Hepatocyte (in vitro differentiated cells): ENCODE data around the gene NPAS2. TPM values are rescaled to one million over a fixed set of nuclear protein-coding genes. Genes with fewer than 3 reads are reported as not detected.

Experiments
- DNase-seq: peaks from one replicate; pipeline ENCODE4 v3.0.0-alpha.2; 2016; ENCODE audit warnings: low spot score
- H2AFZ ChIP-seq: fragments of 200-600 bp; sonication (generic); 2 replicates; pipeline ENCODE4 v1.6.0; 2016; ENCODE audit warnings: antibody characterized with exemption, mild to moderate bottlenecking
- H3K27ac ChIP-seq: fragments of 200-600 bp; sonication (generic); 2 replicates; pipeline ENCODE4 v1.5.1; 2016; ENCODE audit warnings: mild to moderate bottlenecking
- H3K27me3 ChIP-seq: fragments of 200-600 bp; sonication (generic); 2 replicates; pipeline ENCODE4 v1.6.1; 2016
- H3K36me3 ChIP-seq: fragments of 200-600 bp; sonication (generic); replicated peaks from 2 replicates; pipeline ENCODE4 v1.5.1; 2016; ENCODE audit warnings: low read depth; ENCODE audit not compliant: insufficient read depth
- H3K4me1 ChIP-seq: fragments of 200-600 bp; sonication (generic); 2 replicates; pipeline ENCODE4 v1.5.1; 2016; ENCODE audit warnings: mild to moderate bottlenecking, moderate library complexity; ENCODE audit not compliant: insufficient read depth
- H3K4me2 ChIP-seq: fragments of 200-600 bp; sonication (generic); 2 replicates; pipeline ENCODE4 v1.6.0; 2016
- H3K4me3 ChIP-seq: fragments of 200-600 bp; sonication (generic); 2 replicates; pipeline ENCODE4 v1.5.1; 2016; ENCODE audit warnings: mild to moderate bottlenecking
- H3K79me2 ChIP-seq: fragments of 200-600 bp; sonication (generic); 2 replicates; pipeline ENCODE4 v1.6.0; 2017; ENCODE audit warnings: mild to moderate bottlenecking
- H3K9me2 ChIP-seq: fragments of 200-600 bp; sonication (generic); replicated peaks from 2 replicates; pipeline ENCODE4 v1.6.0; 2017; ENCODE audit warnings: mild to moderate bottlenecking; ENCODE audit not compliant: insufficient read depth
- H3K9me3 ChIP-seq: fragments of 200-600 bp; sonication (generic); 2 replicates; pipeline ENCODE4 v1.5.1; 2016; ENCODE audit warnings: low read depth, mild to moderate bottlenecking
- H4K20me1 ChIP-seq: fragments of 200-600 bp; sonication (generic); 2 replicates; pipeline ENCODE4 v1.6.0; 2016; ENCODE audit warnings: mild to moderate bottlenecking; ENCODE audit not compliant: insufficient read depth, poor library complexity, severe bottlenecking
- EZH2 ChIP-seq: fragments of 200-600 bp; sonication (generic); IDR thresholded peaks from 2 replicates; pipeline ENCODE4 v1.6.1; 2016; ENCODE audit warnings: antibody characterized with exemption, mild to moderate bottlenecking, borderline replicate concordance
- EZH2phosphoT487 ChIP-seq: fragments of 200-600 bp; sonication (generic); IDR thresholded peaks from one replicate; pipeline ENCODE4 v1.6.1; 2018; ENCODE audit warnings: antibody characterized with exemption, mild to moderate bottlenecking, low read depth, moderate library complexity; ENCODE audit not compliant: unreplicated experiment, severe bottlenecking
- WGBS: methylation state at CpG from one replicate; pipeline ENCODE4 v1.1.6; 2016; ENCODE audit warnings: low lambda C conversion rate; ENCODE audit errors: missing lambda C conversion rate; 5-methylcytosine and 5-hydroxymethylcytosine counted together
- polyA plus RNA-seq: library from polyadenylated mRNA; unstranded; fragments of >200 nt; fragmentation: Nextera tagmentation; extraction: Ambion mirVana; gene quantifications from 2 replicates; pipeline ENCODE4 v1.2.1, GENCODE V29; 2016
- total RNA-seq: library from RNA; depleted of rRNA; stranded (reverse); fragments of >200 nt; gene quantifications from 2 replicates; pipeline ENCODE4 v1.2.3, GENCODE V29; 2014
- TF ChIP-seq, protein P1 (sequence below): fragments of 200-600 bp; sonication (generic); IDR thresholded peaks from 2 replicates; pipeline ENCODE4 v1.5.1; 2016; ENCODE audit warnings: antibody characterized with exemption, mild to moderate bottlenecking; ENCODE audit not compliant: poor library complexity

Gene NPAS2
- total and polyA plus RNA-seq, 2 experiments from 2014 or later = 7.7 to 16.8 TPM

DNA sequence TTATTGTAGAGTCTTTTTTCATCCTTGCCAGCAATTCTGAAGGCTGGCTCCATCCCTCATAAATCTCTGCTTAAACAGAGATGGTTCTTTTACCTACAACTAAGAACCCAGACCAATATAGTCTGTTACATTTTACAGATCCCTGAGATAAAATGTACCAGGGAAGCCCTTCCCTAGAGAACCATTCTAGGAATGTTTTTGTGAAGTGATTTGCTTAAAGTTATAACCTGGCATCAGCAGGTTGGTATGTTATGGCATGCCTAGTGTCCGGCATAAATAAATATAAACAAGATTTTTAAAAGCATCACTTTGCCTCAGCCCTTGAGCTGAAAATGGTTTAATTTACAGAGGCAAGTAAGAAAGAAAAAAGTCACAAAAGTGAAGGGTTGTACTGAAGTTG is 18.5 kb upstream of the NPAS2 start:
- Histone ChIP-seq H3K4me3 (no peak overlapping the region), H3K9me2 (no peaks in the 10 kb centered on the region), H3K9me3 (no peaks in the 10 kb centered on the region), H3K4me2 (peak overlapping the region; percentile 34), H3K27ac (peak overlapping the region; percentile 30), H2AFZ (no peak overlapping the region), H3K4me1 (peaks cover 15% of the 10 kb centered on the region), H3K27me3 (no peaks in the 10 kb centered on the region), H3K36me3 (no peaks in the 10 kb centered on the region), H4K20me1 (no peaks in the 10 kb centered on the region), H3K79me2 (no peaks in the 10 kb centered on the region)
- TF ChIP-seq, protein P1, sequence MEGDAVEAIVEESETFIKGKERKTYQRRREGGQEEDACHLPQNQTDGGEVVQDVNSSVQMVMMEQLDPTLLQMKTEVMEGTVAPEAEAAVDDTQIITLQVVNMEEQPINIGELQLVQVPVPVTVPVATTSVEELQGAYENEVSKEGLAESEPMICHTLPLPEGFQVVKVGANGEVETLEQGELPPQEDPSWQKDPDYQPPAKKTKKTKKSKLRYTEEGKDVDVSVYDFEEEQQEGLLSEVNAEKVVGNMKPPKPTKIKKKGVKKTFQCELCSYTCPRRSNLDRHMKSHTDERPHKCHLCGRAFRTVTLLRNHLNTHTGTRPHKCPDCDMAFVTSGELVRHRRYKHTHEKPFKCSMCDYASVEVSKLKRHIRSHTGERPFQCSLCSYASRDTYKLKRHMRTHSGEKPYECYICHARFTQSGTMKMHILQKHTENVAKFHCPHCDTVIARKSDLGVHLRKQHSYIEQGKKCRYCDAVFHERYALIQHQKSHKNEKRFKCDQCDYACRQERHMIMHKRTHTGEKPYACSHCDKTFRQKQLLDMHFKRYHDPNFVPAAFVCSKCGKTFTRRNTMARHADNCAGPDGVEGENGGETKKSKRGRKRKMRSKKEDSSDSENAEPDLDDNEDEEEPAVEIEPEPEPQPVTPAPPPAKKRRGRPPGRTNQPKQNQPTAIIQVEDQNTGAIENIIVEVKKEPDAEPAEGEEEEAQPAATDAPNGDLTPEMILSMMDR = no peak
- TF ChIP-seq EZH2phosphoT487 (no peak), EZH2 (no peak)
- DNase-seq = no peak
- 54% methylated on average over 1 of the region's 1 CpG for WGBS

DNA sequence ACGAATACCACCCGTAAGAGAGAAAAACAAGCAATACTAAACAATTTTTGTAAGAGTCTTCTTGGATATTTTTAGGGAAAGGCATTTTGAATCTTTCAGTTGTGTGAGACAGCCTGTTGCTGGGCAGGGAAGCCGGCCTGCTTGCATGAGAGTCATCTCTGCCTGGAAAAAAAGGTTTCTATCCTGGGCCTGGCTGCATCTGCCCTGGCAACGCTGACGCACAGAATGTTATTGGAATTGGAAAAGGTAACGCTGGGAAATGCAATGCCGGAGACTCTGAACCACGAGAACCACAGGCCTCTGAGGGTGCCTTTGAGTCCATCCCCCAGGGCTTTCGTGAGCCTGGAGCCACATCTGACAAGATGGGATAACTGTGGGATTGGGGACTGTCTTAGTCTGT is 17.9 kb upstream of the NPAS2 start:
- H3K27me3 ChIP-seq = no peaks in the 10 kb centered on the region
- H3K4me2 ChIP-seq = no peak overlapping the region
- no peaks in the 10 kb centered on the region for H3K79me2 ChIP-seq
- 88% methylated on average over 9 of the region's 9 CpGs for WGBS
- TF ChIP-seq, protein P1 = no peak
- TF ChIP-seq EZH2phosphoT487 (no peak), EZH2 (no peak)
- no peak overlapping the region for H2AFZ ChIP-seq
- DNase-seq = no peak
- peak overlapping the region; percentile 22 for H3K27ac ChIP-seq
- H3K4me3 ChIP-seq = no peak overlapping the region
- no peaks in the 10 kb centered on the region for H4K20me1 ChIP-seq
- H3K9me3 ChIP-seq = no peaks in the 10 kb centered on the region
- H3K4me1 ChIP-seq = peaks cover 15% of the 10 kb centered on the region
- no peaks in the 10 kb centered on the region for H3K36me3 ChIP-seq
- no peaks in the 10 kb centered on the region for H3K9me2 ChIP-seq

DNA sequence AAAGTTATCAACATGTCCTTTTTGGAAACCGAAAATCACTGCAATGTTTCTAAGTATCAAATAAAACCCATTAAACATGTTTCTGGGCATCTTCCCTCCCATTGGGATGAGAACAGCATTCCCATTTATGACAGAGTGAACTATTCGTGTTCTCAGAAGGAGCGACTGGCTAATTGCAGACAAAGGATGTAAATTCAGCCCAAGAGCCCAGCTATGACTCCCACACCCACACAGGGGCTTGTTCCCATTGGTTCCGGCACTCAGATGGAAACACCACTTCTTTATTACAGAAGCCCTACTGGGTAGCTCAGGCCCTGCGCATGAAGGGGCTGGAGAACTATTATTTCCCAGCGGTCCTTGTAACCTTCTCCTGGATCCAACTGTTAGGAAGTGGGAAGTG is 16.6 kb upstream of the NPAS2 start:
- no peak for DNase-seq
- Histone ChIP-seq H3K4me2 (no peak overlapping the region), H3K36me3 (no peaks in the 10 kb centered on the region), H2AFZ (no peak overlapping the region), H3K9me3 (no peaks in the 10 kb centered on the region), H3K4me3 (no peak overlapping the region), H3K27ac (no peak overlapping the region), H3K4me1 (peaks cover 15% of the 10 kb centered on the region), H4K20me1 (no peaks in the 10 kb centered on the region), H3K79me2 (no peaks in the 10 kb centered on the region), H3K9me2 (no peaks in the 10 kb centered on the region), H3K27me3 (no peaks in the 10 kb centered on the region)
- 93% methylated on average over 6 of the region's 6 CpGs for WGBS
- TF ChIP-seq, protein P1 = no peak
- TF ChIP-seq EZH2 = no peak
- no peak for TF ChIP-seq EZH2phosphoT487

DNA sequence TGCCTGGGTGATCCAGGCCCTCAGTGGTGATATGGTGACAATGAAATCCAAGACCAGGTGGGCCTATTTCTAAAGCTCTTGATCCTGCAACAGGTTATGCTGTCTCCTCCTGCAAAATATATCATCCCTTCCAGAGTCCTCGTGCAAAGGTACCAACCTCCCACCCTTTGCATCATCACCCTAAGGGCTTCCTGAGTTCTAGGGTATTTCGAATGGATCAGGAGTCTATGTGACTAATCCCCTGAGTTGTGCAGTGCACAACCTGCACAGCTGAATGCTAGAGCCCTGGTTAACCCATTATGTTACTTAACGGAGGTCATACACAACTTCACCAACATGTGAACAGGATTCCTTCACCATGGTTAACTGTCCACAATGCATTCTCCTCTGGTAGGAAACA is 13.4 kb upstream of the NPAS2 start:
- H3K79me2 ChIP-seq = no peaks in the 10 kb centered on the region
- H3K9me3 ChIP-seq = no peaks in the 10 kb centered on the region
- WGBS = 78% methylated on average over 3 of the region's 3 CpGs
- no peak overlapping the region for H3K4me2 ChIP-seq
- H3K9me2 ChIP-seq = no peaks in the 10 kb centered on the region
- H3K4me1 ChIP-seq = peaks cover 2% of the 10 kb centered on the region
- no peaks in the 10 kb centered on the region for H3K27me3 ChIP-seq
- H3K27ac ChIP-seq = no peak overlapping the region
- no peak overlapping the region for H2AFZ ChIP-seq
- DNase-seq = no peak
- no peaks in the 10 kb centered on the region for H3K36me3 ChIP-seq
- H3K4me3 ChIP-seq = no peak overlapping the region
- H4K20me1 ChIP-seq = no peaks in the 10 kb centered on the region
- TF ChIP-seq EZH2phosphoT487 (no peak), EZH2 (no peak)
- TF ChIP-seq, protein P1 = no peak
